ENCODE measurements around the gene SPI1.

DNA sequence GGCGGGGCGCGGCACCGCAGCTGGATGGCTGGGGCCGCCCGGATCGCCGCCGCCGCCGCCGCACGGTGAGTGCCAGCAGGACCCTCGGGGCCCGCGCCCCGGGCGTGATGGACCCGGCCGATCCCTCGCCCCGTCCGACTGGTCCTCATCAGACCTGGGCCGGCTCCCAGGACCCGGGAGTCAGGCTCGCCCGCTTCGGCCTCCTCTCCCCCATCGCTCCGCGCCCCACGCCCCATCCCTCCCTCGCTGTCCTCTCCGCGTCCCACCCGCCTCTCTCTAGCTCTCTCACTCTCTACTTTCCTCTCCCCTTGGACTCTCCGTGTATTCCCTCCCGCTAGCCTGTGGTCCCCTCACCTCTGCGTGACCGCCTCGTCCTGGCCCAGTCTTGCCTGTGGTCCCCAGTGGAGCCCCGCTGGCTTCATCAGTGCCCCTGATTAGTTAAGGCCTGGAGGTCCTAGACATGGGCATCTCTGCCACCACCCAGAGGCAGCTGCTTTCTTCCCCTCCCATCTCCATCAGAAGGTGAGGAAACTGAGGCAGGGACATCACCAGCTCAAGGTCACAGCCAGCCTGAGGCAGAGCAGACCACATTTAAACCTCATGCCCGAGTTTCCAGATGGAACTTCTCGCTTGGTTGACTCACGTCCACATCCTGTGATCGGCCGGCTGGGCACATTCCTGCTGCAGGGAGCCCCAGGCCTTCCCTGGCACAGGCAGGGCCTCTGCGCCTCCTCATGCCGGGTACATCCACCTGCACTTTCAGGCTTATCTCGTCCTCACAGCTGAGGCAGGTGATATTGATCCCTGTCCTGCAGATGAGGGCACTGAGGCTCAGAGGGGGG, 30.5 kb upstream of the SPI1 start:
- TF ChIP-seq POLR2A (IDR thresholded peaks at IDR 0.05; ENCODE audit: low read length), result no peak
- no peak for TF ChIP-seq GATA1 (IDR thresholded peaks at IDR 0.05; ENCODE audit: low read depth, low read length)
